Activated CD8-positive, alpha-beta T cell treated with anti-CD3 and anti-CD28 coated beads, Interleukin-2, amount 10 ng/mL, durations not matched to agents 7 days and 5 days (primary cell): ENCODE results near the gene AMOTL2. TPM values are rescaled to one million over a fixed set of nuclear protein-coding genes. Genes with fewer than 3 reads are reported as not detected.

ENCODE experiments used
- ATAC-seq: fragments of 150-1000 bp; cut with Tn5 transposase; one replicate; pipeline ENCODE4 v1.10.0; 2021; ENCODE audit warnings: moderate library complexity
- CTCF ChIA-PET: fragments of 350-600 bp; sonication (Branson Sonifier 250); formaldehyde crosslinking; loops from one replicate; lab custom pipeline; 2021; ENCODE audit warnings: antibody characterized with exemption; lab: Charles Lee
- POLR2A ChIA-PET: fragments of 350-600 bp; sonication (Branson Sonifier 250); formaldehyde crosslinking; loops from one replicate; lab custom pipeline; 2021; ENCODE audit warnings: antibody characterized with exemption; lab: Charles Lee
- DNase-seq: peaks from one replicate; pipeline ENCODE4 v3.0.0-alpha.2; 2020
- H3K27ac Mint-ChIP-seq: one replicate; pipeline ENCODE4 v1.8.0; 2021; ENCODE audit warnings: mild to moderate bottlenecking, mixed read lengths
- H3K27me3 Mint-ChIP-seq: one replicate; pipeline ENCODE4 v1.8.0; 2021; ENCODE audit warnings: low read depth, mixed read lengths
- H3K36me3 Mint-ChIP-seq: one replicate; pipeline ENCODE4 v1.8.0; 2021; ENCODE audit warnings: low read depth, mixed read lengths
- H3K4me1 Mint-ChIP-seq: one replicate; pipeline ENCODE4 v1.8.0; 2021; ENCODE audit warnings: low read depth, mixed read lengths
- H3K4me3 Mint-ChIP-seq: one replicate; pipeline ENCODE4 v1.8.0; 2021; ENCODE audit warnings: mild to moderate bottlenecking, mixed read lengths
- H3K9me3 Mint-ChIP-seq: one replicate; pipeline ENCODE4 v1.8.0; 2022; ENCODE audit warnings: mixed read lengths; ENCODE audit not compliant: insufficient read depth
- total RNA-seq, 2 experiments: library from RNA; stranded (reverse); gene quantifications; one replicate each; pipeline ENCODE4 v1.2.3, GENCODE V29; 2021

Gene AMOTL2
- total RNA-seq, 2 experiments from 2014 or later: not detected

DNA sequence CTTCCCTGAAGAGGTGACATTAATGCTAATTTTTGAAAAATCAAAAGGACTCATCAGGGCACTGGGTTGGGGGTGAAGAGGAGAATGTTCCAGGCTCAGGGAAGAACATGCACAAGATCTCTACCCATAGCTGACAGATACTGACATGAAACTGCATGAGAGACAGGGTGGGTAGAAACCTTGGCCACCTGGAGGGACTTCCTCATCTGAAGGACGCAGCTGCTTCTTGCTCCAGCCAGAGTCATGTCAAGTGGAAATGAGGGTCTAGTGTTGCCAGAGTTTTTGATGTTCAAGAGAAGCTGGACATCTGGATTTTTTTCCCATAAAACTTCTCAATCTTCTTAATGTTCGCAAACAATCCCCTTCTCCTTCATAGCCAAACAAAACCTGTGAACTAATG, 29.7 kb downstream of the AMOTL2 start:
- CTCF ChIA-PET: no interaction called here
- H3K36me3 Mint-ChIP-seq: no peaks in the 10 kb centered on the region
- H3K27me3 Mint-ChIP-seq: peaks cover 24% of the 10 kb centered on the region

DNA sequence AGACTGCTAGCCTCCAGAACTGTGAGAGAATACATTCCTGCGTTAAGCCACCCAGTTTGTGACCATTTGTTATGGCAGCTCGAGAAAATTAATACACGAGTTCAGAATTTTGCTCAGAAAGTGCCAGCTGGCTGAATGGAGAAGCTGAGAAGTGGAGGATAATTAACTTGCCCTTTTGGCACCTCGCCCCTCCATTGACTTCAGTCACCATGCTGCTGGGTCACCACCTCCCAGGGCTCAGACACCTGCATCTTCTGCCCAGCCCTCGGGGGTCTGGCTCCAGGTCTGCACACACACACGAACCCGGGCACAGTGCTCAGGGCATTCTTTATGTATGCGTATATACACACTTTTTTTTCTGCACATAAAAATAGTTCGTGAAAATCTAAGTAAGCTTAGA, 32.0 kb downstream of the AMOTL2 start:
- Mint-ChIP-seq H3K4me1 (peaks cover 5% of the 10 kb centered on the region), H3K27ac (no peak overlapping the region), H3K9me3 (peaks cover 9% of the 10 kb centered on the region), H3K36me3 (no peaks in the 10 kb centered on the region), H3K27me3 (peaks cover 20% of the 10 kb centered on the region), H3K4me3 (no peak overlapping the region)
- ATAC-seq (no peak), DNase-seq (no peak)
- POLR2A ChIA-PET: no interaction called here
- CTCF ChIA-PET: no interaction called here

More for the DNA sequence above, 29.7 kb downstream of the AMOTL2 start:
- DNase-seq (no peak), ATAC-seq (no peak)
- Mint-ChIP-seq H3K4me3 (no peak overlapping the region), H3K4me1 (peaks cover 5% of the 10 kb centered on the region), H3K9me3 (peaks cover 9% of the 10 kb centered on the region), H3K27ac (no peak overlapping the region)
- POLR2A ChIA-PET: no interaction called here

DNA sequence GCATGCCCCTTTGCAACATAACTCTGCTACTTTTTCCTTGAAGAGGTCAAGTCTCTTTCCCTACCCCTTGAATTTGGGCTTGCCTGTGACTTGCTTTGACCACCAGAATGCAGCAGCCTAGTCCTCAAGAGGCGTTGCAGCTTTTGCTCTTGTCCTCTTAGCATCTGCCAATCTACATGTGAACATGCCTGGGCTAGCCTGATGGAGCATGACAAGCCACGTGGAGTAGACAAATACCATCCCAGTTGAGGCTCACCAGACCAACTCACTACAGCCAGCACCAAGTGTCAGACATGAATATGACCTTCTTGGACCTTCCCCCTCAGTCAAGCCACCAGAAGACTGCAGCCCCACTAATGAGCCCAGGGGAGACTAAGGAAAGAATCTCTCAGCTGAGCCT, 32.9 kb downstream of the AMOTL2 start:
- peaks cover 5% of the 10 kb centered on the region for H3K4me1 Mint-ChIP-seq
- no peak overlapping the region for H3K27ac Mint-ChIP-seq
- CTCF ChIA-PET: no interaction called here
- no peaks in the 10 kb centered on the region for H3K36me3 Mint-ChIP-seq
- POLR2A ChIA-PET: no interaction called here
- H3K4me3 Mint-ChIP-seq: no peak overlapping the region
- DNase-seq (no peak), ATAC-seq (no peak)
- H3K9me3 Mint-ChIP-seq: peaks cover 1% of the 10 kb centered on the region
- peaks cover 13% of the 10 kb centered on the region for H3K27me3 Mint-ChIP-seq

DNA sequence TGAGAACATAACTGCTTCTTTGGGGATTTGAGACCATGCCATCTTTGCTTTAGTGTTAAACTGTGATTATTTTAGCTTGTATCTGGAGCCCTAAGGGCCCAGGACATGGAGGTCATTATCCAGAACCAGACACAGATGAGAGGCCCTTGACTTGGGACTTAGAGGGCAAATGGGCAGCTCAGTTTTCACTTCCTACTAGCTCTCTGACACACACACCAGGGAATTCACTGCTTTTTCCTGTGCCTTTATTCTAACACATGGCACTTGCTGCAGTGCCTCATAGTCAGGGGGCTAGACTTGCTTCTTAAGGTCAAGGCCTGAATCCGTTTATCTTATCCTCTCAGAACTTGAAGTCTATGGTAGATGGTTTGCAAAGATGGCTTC, 33.3 kb downstream of the AMOTL2 start:
- Mint-ChIP-seq H3K27me3 (peaks cover 11% of the 10 kb centered on the region), H3K36me3 (no peaks in the 10 kb centered on the region), H3K9me3 (no peaks in the 10 kb centered on the region), H3K27ac (no peak overlapping the region), H3K4me3 (no peak overlapping the region), H3K4me1 (peaks cover 5% of the 10 kb centered on the region)
- DNase-seq (no peak), ATAC-seq (no peak)
- CTCF ChIA-PET: no interaction called here
- POLR2A ChIA-PET: no interaction called here

DNA sequence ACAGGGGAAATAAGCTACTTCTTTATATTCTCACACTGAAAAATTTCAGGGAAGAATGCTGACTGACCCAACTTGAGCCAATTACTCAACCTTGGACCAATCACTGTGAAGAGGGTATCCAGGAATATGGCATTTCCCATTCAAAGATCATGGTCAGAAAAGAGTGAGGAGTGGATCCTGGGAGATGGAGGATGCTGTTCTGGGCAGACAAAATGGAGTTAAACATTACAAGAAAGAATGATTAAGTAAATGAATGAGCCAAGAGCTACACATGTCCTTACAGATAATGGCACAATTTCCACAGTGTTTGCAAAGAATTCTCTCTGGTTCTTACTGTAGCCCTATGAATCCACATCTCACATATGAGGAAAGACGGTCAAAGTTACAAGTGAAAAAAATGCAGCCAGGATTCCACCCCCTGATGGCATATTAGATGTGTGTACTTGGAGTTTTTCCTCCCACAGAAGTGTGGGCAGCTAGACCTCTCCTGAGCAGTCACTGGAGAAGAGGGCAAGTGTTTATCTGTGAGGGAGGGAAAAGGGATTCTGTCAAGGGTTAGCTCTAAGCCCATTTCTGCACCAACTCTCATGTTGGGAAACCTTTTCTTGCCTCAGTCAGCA, 33.8 kb downstream of the AMOTL2 start:
- Mint-ChIP-seq H3K4me1 (peaks cover 5% of the 10 kb centered on the region), H3K9me3 (no peaks in the 10 kb centered on the region), H3K27ac (no peak overlapping the region), H3K36me3 (no peaks in the 10 kb centered on the region), H3K4me3 (no peak overlapping the region), H3K27me3 (peaks cover 11% of the 10 kb centered on the region)
- ATAC-seq (no peak), DNase-seq (no peak)
- ChIA-PET POLR2A (no interaction called here), CTCF (no interaction called here)

DNA sequence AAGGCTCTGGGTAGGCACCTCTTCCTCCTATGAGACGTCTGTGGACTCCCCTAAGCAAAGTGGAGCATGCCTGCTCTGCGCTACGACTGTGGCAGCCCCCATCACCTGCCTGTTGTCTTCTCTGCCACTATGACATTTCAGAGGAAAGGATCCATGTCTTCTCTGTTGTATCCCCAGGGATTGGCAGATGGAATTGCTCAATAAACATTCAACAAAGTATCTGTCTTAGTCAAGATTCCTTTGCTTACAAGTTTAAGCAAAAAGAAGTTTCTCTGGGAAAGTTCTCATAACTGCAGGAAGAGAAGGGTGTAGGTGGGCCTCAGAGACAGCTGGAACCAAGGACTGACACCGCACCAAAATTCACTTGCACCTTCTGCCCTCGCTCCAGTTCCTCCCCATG, 34.3 kb downstream of the AMOTL2 start:
- H3K27me3 Mint-ChIP-seq: peaks cover 7% of the 10 kb centered on the region
- H3K4me1 Mint-ChIP-seq: peaks cover 1% of the 10 kb centered on the region
- no peak overlapping the region for H3K4me3 Mint-ChIP-seq
- H3K36me3 Mint-ChIP-seq: no peaks in the 10 kb centered on the region
- POLR2A ChIA-PET: no interaction called here
- DNase-seq (no peak), ATAC-seq (no peak)
- no peaks in the 10 kb centered on the region for H3K9me3 Mint-ChIP-seq
- CTCF ChIA-PET: no interaction called here
- no peak overlapping the region for H3K27ac Mint-ChIP-seq

DNA sequence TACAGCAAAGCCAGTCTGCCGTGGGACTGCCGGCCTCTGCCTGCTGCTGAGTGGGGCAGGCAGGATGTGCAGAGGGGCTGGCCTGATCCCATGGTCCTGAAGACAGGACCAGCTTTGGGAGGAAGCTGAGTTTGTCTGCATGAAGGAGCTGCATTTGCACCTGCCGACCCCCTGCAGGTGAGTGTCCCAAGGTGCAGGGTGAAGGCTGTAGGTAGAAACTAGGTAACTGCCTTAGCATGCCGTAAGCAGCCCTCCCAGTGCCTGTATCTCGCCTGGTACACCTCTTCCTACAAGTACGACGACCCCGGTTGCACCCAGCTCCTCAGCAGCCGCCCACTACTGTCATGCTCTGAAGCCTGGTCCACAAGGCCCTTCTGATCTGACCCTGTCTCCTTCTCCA, 34.9 kb downstream of the AMOTL2 start:
- Mint-ChIP-seq H3K4me1 (no peaks in the 10 kb centered on the region), H3K4me3 (no peak overlapping the region), H3K9me3 (no peaks in the 10 kb centered on the region), H3K36me3 (no peaks in the 10 kb centered on the region), H3K27me3 (peaks cover 8% of the 10 kb centered on the region), H3K27ac (no peak overlapping the region)
- ChIA-PET CTCF (interaction anchor here (1.4 to 1.6 kb wide), 2 partner anchors 8 to 148 kb away, joined by 3 to 5 read pairs; no protein-coding TSS in a partner anchor), POLR2A (no interaction called here)
- ATAC-seq (no peak), DNase-seq (no peak)

DNA sequence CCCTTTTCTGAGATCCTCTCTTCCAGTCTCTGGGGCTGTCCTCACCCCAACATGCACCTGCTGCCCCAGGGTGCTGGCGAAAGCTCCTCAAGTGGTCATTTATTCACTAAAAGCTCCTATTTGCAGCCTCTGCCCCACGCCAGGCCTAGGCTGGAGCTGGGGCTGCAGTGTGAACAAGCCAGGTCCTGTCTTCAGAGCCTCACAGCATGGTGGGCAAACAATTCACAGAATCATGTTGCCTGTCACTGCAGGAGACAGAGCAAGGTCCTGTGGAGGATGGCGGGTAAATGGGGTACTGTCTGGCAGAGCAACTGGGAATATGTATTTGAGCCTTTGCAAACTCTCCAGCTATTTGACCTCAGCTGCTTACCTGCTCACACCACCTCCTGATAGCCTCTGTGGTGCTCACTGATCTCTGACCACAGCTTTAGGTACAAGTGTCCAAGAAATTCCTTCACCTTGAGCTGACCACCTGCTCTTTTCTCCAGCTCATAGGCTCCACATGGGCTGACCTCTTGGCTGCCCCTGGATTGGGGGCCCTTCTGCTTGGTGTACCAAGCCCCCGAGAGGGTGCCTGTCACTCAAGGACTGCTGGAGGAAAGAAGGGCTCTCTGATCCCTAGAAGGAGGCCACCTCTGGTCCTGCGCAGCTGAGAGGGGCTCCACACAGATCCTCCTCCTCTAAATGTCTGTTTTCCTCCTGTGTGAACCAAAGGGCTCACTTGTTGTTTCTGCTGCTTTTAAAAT, 35.6 kb downstream of the AMOTL2 start:
- CTCF ChIA-PET: interaction anchor here (1.4 to 1.6 kb wide), 2 partner anchors 9 to 149 kb away, joined by 3 to 5 read pairs; no protein-coding TSS in a partner anchor
- POLR2A ChIA-PET: no interaction called here
- Mint-ChIP-seq H3K4me3 (no peak overlapping the region), H3K9me3 (no peaks in the 10 kb centered on the region), H3K27ac (no peak overlapping the region), H3K27me3 (peaks cover 8% of the 10 kb centered on the region), H3K36me3 (no peaks in the 10 kb centered on the region), H3K4me1 (no peaks in the 10 kb centered on the region)
- DNase-seq (no peak), ATAC-seq (no peak)

DNA sequence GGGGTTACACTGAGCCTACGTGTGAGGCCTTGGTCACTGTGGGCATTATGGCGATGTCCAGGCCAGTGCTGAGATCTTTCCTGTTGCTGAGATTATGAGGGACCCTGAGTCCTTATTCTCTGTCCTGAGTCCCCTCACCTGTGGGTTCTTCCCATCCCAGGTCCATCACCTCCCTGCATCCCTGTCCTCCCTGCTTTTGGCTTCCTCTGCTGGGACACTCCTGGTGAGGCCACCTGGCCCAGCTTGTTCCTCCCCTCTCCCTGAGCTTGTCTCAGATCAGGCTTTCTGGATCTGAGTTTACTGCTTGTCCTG, 36.1 kb downstream of the AMOTL2 start:
- ATAC-seq: no peak
- no peak overlapping the region for H3K27ac Mint-ChIP-seq
- no peaks in the 10 kb centered on the region for H3K36me3 Mint-ChIP-seq
- no peaks in the 10 kb centered on the region for H3K4me1 Mint-ChIP-seq
- H3K27me3 Mint-ChIP-seq: peaks cover 8% of the 10 kb centered on the region
- H3K9me3 Mint-ChIP-seq: no peaks in the 10 kb centered on the region
- ChIA-PET CTCF (interaction anchor here (1.4 to 1.6 kb wide), 3 partner anchors 9 to 149 kb away, joined by 3 to 5 read pairs (median 3); no protein-coding TSS in a partner anchor), POLR2A (no interaction called here)
- no peak overlapping the region for H3K4me3 Mint-ChIP-seq
- no peak for DNase-seq

DNA sequence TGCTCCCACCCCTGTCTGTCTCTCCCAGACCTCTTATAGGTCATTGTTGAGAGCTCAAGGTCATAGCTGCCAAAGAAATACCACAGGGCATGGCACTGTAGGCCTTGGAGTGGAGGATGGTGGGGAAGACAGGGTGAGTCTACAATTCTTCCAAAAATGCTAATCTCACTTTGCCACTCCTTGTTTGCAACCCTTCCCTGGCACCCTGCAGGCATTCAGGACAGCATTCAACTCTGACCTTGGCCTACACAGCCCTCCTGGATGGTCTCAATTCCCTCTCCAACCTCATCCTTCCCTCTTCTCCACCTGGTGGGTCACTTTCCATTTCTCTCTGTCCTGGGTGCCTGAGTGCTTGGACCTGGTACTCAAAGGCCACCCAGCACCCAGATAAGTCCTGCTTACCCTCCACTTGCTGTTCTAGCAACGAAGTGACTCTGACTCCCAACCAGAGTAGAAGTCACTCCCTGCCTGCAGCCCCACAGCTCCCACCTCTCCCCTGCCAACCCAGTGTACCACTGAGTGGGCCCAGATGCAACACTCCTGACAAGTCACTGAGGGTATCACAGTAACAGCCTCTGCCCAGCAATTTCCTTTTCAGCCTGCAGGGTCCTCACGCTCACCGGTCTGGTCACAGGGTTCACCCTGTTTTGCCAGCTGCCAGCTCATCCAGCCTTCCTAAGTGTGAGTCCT, 36.6 kb downstream of the AMOTL2 start:
- no peak for ATAC-seq
- CTCF ChIA-PET: interaction anchor here (1.4 to 1.6 kb wide), 3 partner anchors 10 to 150 kb away, joined by 3 to 5 read pairs (median 3); no protein-coding TSS in a partner anchor

DNA sequence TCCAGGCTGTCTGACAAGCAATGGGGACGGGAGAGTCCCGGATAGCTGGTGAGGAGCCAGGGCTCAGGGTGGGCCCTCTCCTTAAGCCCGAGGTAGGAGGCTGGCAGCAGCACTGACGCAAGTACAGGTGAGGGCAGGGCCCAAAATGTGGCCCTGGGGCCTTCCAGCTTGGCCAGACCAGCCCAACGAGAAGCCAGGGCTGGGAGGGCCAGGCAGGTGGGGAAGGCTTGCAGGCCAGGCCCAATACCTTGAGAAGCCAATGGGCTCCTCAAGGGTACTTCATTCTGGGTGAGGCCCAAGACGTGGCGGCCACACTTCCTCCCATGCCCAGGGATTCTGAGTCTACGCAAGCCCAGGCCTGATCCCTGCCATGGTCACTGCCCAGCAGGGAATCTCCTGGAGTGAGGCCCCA, 37.2 kb downstream of the AMOTL2 start:
- H3K36me3 Mint-ChIP-seq: no peaks in the 10 kb centered on the region
- H3K9me3 Mint-ChIP-seq: no peaks in the 10 kb centered on the region
- POLR2A ChIA-PET: no interaction called here
- no peak overlapping the region for H3K27ac Mint-ChIP-seq
- CTCF ChIA-PET: interaction anchor here (1.5 kb wide), 1 partner anchor 124 kb away, joined by 3 read pairs; no protein-coding TSS in a partner anchor
- DNase-seq: no peak
- H3K27me3 Mint-ChIP-seq: peaks cover 8% of the 10 kb centered on the region
- H3K4me3 Mint-ChIP-seq: no peak overlapping the region
- H3K4me1 Mint-ChIP-seq: no peaks in the 10 kb centered on the region
- no peak for ATAC-seq

More for the DNA sequence above, 36.6 kb downstream of the AMOTL2 start:
- POLR2A ChIA-PET: no interaction called here
- no peaks in the 10 kb centered on the region for H3K9me3 Mint-ChIP-seq
- H3K36me3 Mint-ChIP-seq: no peaks in the 10 kb centered on the region
- no peak overlapping the region for H3K4me3 Mint-ChIP-seq
- H3K4me1 Mint-ChIP-seq: no peaks in the 10 kb centered on the region
- H3K27me3 Mint-ChIP-seq: peaks cover 8% of the 10 kb centered on the region
- H3K27ac Mint-ChIP-seq: no peak overlapping the region
- no peak for DNase-seq

DNA sequence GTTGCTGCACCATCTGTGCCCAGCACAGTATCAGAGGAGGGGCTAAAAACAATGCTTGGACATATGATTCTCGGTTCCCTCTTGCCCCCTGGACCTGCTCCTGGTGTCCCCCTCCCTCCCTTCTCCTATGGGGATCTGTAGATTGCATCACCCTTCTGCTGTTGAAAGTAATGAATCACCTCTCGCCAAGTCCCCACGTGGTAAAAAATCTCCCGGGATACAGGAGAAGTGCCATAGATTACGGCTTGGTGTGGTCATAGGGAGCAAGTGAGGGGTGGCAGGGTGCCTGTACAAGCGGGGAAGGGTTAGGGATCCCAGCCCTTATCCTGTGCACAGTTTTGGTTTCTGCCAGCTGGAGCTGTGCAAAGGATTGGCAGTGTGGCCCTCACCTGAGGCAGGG, 37.7 kb downstream of the AMOTL2 start:
- no peak overlapping the region for H3K27ac Mint-ChIP-seq
- no peak for DNase-seq
- no peaks in the 10 kb centered on the region for H3K4me1 Mint-ChIP-seq
- H3K9me3 Mint-ChIP-seq: no peaks in the 10 kb centered on the region
- H3K4me3 Mint-ChIP-seq: no peak overlapping the region
- H3K36me3 Mint-ChIP-seq: no peaks in the 10 kb centered on the region
- ChIA-PET POLR2A (no interaction called here), CTCF (no interaction called here)
- no peak for ATAC-seq
- peaks cover 5% of the 10 kb centered on the region for H3K27me3 Mint-ChIP-seq
